Heart left ventricle (tissue), 13 donors: ENCODE results near the gene KCNMA1.

Experiments used
- POLR2A ChIP-seq, 2 donors: fragments of 450-650 bp; IDR thresholded peaks; one replicate each; pipeline ENCODE4 v1.6.1; 2017; ENCODE audit warnings: antibody characterized with exemption in 2 of 2, mild to moderate bottlenecking in 2 of 2, moderate library complexity in 2 of 2
- TF ChIP-seq, protein P1 (sequence below), 12 donors: fragments of 200-600 bp; sonication (generic) in 4 of 12; IDR thresholded peaks; one replicate each; pipeline versions ENCODE4 v1.5.0 to v1.8.0; 2018 to 2022; ENCODE audit warnings: antibody characterized with exemption in 12 of 12, mild to moderate bottlenecking in 5 of 12
- donor health status: ischemic (EF 13 %, LVEDD 7.1; RV severe dilation, severe dysfunction).
- donor health status: DM: no; HTN: yes; CAD: no.
- donor health status: DM: no; HTN: no; CAD: no.
- donor health status: ischemic (EF 25% LVEDD 6.9; RV normal size, moderate dysfunction).
- donor health status: ischemic (EF 25% LVEDD 5.7; RV mildly dilated, moderate dysfunction).
- donor health status: ischemic (EF 35%, LVEDD 5.7; RV mildly dilated, moderate dysfunction).
- donor health status: nonischemic (EF 11% LVEDD 7.7; RV severe dilation, severe dysfunction).
- donor health status: DM: yes; HTN: yes; CAD: no.
- donor health status: PGD.
- donor health status: ischemic (EF 29% LVEDD 5.4; RV normal size, mild dysfunction).
- donor health status: nonischemic (EF 23%, LVEDD 6.1; RV moderate dilation, normal function).

DNA sequence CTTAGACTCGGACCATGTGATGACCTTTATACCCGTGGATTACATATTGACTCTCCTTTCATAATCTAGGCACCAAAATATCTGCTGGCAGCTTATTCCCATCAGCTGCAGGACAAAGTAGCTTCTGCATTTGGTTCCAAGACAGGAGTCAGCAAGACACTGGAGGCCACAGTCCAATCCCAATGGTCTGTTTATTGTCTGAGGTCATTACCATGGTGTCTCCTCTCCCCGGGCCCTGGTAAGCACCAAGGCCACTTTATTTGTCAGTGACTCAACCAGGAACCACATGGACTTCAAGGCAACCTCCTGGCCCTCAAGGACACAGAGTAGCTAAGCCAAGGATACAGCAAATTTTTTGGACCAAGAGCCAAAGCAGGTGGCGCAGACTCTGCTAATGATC is 36.1 kb downstream of the KCNMA1 start:
- TF ChIP-seq, protein P1, sequence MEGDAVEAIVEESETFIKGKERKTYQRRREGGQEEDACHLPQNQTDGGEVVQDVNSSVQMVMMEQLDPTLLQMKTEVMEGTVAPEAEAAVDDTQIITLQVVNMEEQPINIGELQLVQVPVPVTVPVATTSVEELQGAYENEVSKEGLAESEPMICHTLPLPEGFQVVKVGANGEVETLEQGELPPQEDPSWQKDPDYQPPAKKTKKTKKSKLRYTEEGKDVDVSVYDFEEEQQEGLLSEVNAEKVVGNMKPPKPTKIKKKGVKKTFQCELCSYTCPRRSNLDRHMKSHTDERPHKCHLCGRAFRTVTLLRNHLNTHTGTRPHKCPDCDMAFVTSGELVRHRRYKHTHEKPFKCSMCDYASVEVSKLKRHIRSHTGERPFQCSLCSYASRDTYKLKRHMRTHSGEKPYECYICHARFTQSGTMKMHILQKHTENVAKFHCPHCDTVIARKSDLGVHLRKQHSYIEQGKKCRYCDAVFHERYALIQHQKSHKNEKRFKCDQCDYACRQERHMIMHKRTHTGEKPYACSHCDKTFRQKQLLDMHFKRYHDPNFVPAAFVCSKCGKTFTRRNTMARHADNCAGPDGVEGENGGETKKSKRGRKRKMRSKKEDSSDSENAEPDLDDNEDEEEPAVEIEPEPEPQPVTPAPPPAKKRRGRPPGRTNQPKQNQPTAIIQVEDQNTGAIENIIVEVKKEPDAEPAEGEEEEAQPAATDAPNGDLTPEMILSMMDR (IDR thresholded peaks at IDR 0.05): no peak
- no peak for TF ChIP-seq POLR2A (IDR thresholded peaks at IDR 0.05)
